Stimulated activated CD8-positive, alpha-beta memory T cell treated with anti-CD3 and anti-CD28 coated beads, Interleukin-15, amount 100 ng/mL, for 4 hours (primary cell): Measurements from ENCODE around the gene RPGRIP1.
"Not testable (repeated sequence)": the region's sequence is repeated elsewhere in the genome, so short reads cannot be mapped to it uniquely, and the experiment has no call there.

Experiments
- DNase-seq, 2 donors: peaks; one replicate each; pipeline ENCODE4 v3.0.0-alpha.2; 2020; ENCODE audit warnings: low read depth in 2 of 2

RPGRIP1 gene

GRCh38 chr14:21258889-21259787 is 20.7 kb upstream of the RPGRIP1 start:
- no peak for DNase-seq

DNA sequence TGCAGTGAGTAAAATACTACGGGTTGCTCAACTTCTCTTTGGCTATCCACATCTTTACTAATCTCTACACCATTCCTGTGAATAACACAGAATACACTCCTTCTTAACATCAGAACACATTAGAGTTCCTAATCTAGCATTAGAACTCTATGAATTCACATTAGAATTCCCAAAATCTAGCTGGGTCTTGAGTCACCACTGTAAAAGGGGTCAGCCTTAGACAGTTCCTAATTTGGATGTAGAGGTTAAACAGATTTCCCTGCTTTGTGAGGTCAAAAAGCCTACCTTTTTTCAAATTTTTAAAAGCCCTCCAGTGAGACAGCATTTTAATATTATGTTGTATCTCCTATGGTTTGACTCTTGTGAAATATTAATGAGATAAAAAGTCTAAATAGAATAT is 18.1 kb upstream of the RPGRIP1 start:
- no peak for DNase-seq

DNA sequence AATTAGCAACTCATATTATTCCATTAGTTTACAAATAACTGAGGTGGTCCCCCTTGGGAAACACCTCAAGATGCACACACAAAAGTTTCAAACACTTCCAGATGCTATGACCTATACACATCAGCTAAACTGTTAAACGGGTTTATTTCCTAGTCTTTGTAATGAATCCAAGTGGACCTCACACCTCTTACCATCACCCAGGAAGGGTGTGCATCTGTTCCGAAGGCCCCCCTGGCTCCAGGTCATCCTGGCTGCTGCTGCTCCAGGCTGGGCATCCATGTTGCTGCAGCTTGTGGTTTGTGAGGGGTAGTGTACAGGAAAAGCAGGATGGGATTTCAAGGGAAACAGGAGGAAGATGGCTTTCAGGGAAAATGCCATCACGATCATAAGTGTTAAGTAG is 17.5 kb upstream of the RPGRIP1 start:
- DNase-seq: no peak

- DNase-seq: no peak
Measured at GRCh38 chr14:21263284-21264024, 16.4 kb upstream of the RPGRIP1 start.

- DNase-seq: no peak
Measured at GRCh38 chr14:21264025-21264801, 15.7 kb upstream of the RPGRIP1 start.

DNA sequence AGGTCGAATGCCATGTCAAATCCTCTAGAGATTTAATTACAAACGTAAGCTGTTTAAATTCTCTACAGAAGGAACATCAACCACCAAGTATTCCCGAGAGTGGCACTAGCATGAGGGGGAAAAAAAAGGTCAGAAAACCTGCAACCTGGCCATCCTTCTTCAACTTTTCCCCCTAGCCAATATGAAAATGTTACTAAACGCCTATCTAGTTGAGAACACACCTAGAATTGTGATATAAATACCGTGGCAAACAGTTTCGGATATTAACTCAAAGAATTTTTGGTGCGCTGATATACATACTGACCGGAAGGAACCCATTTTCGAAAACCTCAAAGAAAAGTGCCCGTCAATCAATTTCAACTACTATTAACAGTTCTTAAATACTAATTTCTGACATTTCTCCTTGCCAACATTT is 12.4 kb upstream of the RPGRIP1 start:
- DNase-seq: no peak

DNA sequence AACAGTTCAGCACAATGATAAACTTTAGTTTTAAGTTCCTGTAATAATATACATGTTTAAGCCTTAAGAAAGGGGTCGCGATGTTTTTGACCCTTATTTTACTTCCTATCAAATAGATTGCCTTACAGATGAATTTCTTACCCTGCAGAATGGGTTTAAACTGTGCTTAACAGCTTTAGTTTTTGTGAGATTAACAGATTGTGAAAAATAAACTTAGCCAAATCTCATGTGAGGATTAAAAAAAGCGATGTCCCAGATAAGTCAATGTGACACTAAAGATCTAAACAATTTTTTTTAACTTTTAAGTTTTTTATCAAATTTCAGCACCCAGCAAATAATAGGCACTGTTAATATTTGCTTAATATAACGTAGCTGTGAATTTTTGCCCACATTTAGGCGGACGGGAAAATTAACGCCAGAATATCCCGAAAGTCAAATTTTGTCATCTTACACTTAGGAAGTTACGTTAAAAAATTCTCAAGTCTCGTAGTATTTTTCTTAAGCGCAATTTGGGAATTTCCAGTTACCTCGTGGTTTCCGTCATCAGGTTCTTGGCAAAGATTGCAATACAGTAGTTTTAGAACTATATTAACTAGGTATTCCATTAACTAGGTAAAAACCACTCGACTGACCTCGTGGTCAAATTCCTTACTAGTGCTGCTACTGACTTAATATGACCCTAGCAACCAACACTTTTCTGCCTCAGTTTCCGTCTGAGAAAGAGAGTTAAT is 11.8 kb upstream of the RPGRIP1 start:
- no peak for DNase-seq

- DNase-seq: no peak
Measured at GRCh38 chr14:21268617-21269251, 11.1 kb upstream of the RPGRIP1 start.

- peak; percentile 100 for DNase-seq
Measured at GRCh38 chr14:21269252-21270046, 10.4 kb upstream of the RPGRIP1 start, which contains the start of gene HNRNPC. TSS of gene HNRNPC (minus strand) at chr14:21269442. CDS start at chr14:21234193, 35,249 bp downstream.

DNA sequence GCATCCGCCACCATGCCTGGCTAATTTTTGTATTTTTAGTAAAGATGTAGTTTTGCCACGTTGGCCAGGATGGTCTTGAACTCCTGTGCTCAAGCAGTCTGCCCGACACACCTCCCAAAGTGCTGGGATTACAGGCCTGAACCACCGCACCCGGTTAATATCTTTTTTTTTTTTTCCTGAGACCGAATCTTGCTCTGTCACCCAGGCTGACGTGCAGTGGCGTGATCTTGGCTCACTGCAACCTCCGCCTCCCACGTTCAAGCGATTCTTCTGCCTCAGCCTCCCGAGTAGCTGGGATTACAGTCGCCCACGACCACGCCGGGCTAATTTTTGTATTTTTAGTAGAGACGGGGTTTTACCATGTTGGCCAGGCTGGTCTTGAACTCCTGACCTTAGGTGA is 7.2 kb upstream of the RPGRIP1 start:
- not testable (repeated sequence) for DNase-seq

DNA sequence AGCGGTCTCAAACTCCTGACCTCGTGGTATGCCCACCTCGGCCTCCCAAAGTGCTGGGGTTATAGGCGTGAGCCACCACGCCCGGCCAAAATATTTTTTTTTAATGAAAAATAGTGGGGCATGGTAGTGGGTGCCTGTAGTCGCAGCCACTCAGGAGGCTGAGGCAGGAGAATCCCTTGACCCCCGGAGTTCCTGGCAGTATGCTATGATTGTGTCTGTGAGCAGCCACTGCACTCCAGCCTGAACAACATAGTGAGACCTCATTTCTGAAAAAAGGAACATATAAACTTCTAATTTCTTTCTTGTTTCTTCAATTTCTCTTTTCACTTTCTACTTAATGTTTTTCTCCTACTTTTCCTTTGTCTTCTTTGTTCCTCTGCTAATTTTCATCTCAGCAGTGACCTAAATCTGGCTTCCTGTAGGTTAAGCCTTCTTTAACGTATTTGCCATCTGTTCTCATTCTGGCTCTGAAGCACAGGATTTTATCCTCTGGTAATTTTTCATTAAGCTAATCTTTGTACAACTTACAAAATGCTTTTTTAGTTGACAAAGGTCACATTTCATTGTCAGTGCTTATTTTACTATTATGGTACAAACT is 4.5 kb upstream of the RPGRIP1 start:
- DNase-seq: no peak

- no peak for DNase-seq
Measured at GRCh38 chr14:21278632-21279031, 1.3 kb upstream of the RPGRIP1 start.

GRCh38 chr14:21281917-21282316 is 2.0 kb downstream of the RPGRIP1 start:
- not testable (repeated sequence) for DNase-seq

- not testable (repeated sequence) for DNase-seq
Measured at GRCh38 chr14:21286516-21286915, 6.6 kb downstream of the RPGRIP1 start.

- DNase-seq: no peak
Measured at GRCh38 chr14:21287168-21287567, 7.3 kb downstream of the RPGRIP1 start.

DNA sequence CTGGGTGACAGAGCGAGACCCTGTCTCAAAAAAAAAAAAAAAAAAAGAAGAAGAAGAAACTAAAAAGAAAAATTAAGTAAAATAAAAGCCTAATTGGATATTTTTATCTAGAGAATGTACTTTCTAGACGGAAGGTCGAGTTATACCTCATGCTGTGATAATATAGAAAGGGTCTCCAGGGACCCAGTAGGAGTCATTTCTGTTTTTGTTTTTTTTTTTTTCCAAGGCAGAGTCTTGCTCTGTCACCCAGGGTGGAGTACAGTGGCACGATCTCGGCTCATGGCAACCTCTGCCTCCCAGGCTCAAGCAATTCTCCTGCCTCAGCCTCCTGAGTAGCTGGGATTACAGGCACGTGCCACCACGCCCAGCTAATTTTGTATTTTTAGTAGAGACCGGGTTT is 14.1 kb downstream of the RPGRIP1 start:
- not testable (repeated sequence) for DNase-seq

- no peak for DNase-seq
Measured at GRCh38 chr14:21298358-21298757, 18.5 kb downstream of the RPGRIP1 start.

DNA sequence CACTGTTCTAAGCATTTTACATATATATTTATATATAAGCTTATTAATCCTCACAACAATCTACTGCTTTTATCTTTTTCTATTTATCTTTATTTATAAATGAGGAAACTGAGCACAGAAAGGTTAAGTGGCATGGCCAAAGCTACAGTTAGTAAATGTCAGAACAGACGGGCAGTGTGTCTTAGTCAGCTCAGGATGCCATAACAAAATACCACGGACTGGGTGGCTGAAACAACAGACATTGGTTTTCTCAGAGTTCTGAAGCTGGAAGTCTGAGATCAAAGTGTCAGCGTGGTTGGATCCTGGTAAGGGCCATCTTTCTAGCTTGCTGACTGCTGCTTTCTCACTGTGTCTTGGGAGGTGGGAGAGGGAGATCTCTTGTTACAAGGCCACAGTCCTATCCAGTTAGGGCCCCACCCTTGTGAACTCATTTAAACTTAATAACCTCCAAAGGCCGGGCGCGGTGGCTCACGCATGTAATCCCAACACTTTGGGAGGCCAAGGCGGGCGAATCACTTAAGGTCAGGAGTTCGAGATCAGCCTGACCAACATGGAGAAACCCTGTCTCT is 19.8 kb downstream of the RPGRIP1 start:
- DNase-seq: no peak

GRCh38 chr14:21300892-21301291 is 21.0 kb downstream of the RPGRIP1 start:
- DNase-seq: no peak
